Measurements from ENCODE around the gene TOP2A.

- TF ChIP-seq POLR2A (IDR thresholded peaks at IDR 0.05; ENCODE audit: borderline replicate concordance, extremely low read depth, insufficient read depth, insufficient read length) = no peak
- no peak for TF ChIP-seq CTCF (IDR thresholded peaks at IDR 0.05 in 2 of 3, conservative IDR thresholded peaks at IDR 0.05 in 1 of 3; ENCODE audit: borderline replicate concordance in 1 of 3, insufficient read depth in 1 of 3, low read depth in 2 of 3, low read length in 2 of 3)
Measured at GRCh38 chr17:40371261-40371929, 46.3 kb downstream of the TOP2A start.
